Transverse colon (tissue), 4 donors: Measurements from ENCODE around the gene SLC38A3.
A peak's percentile ranks its signal among the peaks of the same experiment; 100 is the strongest.

Experiments used
- CTCF ChIP-seq, 5 experiments: fragments of 200-600 bp in 3 of 5; fragments of 450-650 bp in 2 of 5; sonication (generic) in 3 of 5; IDR thresholded peaks; 1 replicate in 2 of 5; 2 replicates in 3 of 5; pipeline ENCODE4 v1.5.1; 2016 to 2017; ENCODE audit warnings: antibody characterized with exemption in 5 of 5, inconsistent platforms in 3 of 5, mild to moderate bottlenecking in 2 of 5, moderate library complexity in 1 of 5
- POLR2AphosphoS5 ChIP-seq, 3 donors: sonication (generic); formaldehyde crosslinking; IDR thresholded peaks; one replicate each; pipeline ENCODE4 v1.6.1; 2016; ENCODE audit warnings: antibody characterized with exemption in 3 of 3

- TF ChIP-seq CTCF (IDR thresholded peaks at IDR 0.05) = peak; percentile 35 to 60 (median 46)
- TF ChIP-seq POLR2AphosphoS5 (IDR thresholded peaks at IDR 0.05) = no peak
Measured at GRCh38 chr3:50256978-50257890, 52.2 kb downstream of the SLC38A3 start.
